ENCODE measurements around the gene GPC6. TPM values are rescaled to one million over a fixed set of nuclear protein-coding genes. Genes with fewer than 3 reads are reported as not detected.

The GPC6 gene
- polyA plus RNA-seq, 2 of the 4 experiments (the other 2 are of a cell fraction) = 8.0 to 14.4 TPM

GRCh38 chr13:94232161-94232950 lies 1005.7 kb downstream of the GPC6 start:
- DNase-seq (ENCODE audit: low read depth in 1 of 2, low spot score in 1 of 2) = no peak
- no peak overlapping the region for H3K4me3 ChIP-seq
- TF ChIP-seq TP53 (CRISPR knock-in tag; IDR thresholded peaks at IDR 0.05) (no peak), CHD2 (IDR thresholded peaks at IDR 0.05; ENCODE audit: low read length, partially characterized antibody) (no peak), NPAS2 (CRISPR knock-in tag; IDR thresholded peaks at IDR 0.05; ENCODE audit: borderline replicate concordance) (no peak), HOXB13 (CRISPR knock-in tag; IDR thresholded peaks at IDR 0.05; ENCODE audit: low read depth) (no peak), E2F6 (IDR thresholded peaks at IDR 0.05; ENCODE audit: borderline replicate concordance, low read depth) (no peak), HES2 (IDR thresholded peaks at IDR 0.05) (no peak), RNF2 (IDR thresholded peaks at IDR 0.05; ENCODE audit: borderline replicate concordance, low read depth) (no peak), EHF (CRISPR knock-in tag; IDR thresholded peaks at IDR 0.05) (no peak), CHD4 (IDR thresholded peaks at IDR 0.05; ENCODE audit: borderline replicate concordance) (no peak), JUN (IDR thresholded peaks at IDR 0.05) (no peak), KDM1A (IDR thresholded peaks at IDR 0.05; ENCODE audit: low read depth) (no peak), HOXB5 (CRISPR knock-in tag; IDR thresholded peaks at IDR 0.05) (no peak), HEYL (CRISPR knock-in tag; IDR thresholded peaks at IDR 0.05) (no peak), POLR2A (IDR thresholded peaks at IDR 0.05; ENCODE audit: low read length) (no peak), RFX5 (IDR thresholded peaks at IDR 0.05) (no peak), ZC3H11A (IDR thresholded peaks at IDR 0.05) (no peak), RCOR1 (IDR thresholded peaks at IDR 0.05; ENCODE audit: low read depth, low read length) (no peak), EHMT2 (IDR thresholded peaks at IDR 0.05; ENCODE audit: low read depth) (no peak), REST (IDR thresholded peaks at IDR 0.05) (no peak), MAFK (IDR thresholded peaks at IDR 0.05; ENCODE audit: partially characterized antibody) (no peak)
- 85% methylated on average over 9 of the region's 9 CpGs for WGBS (ENCODE audit: missing lambda C conversion rate)
- no peak overlapping the region; the same call in 2 of the 3 replicates for H3K4me2 ChIP-seq
- FAIRE-seq = no peak
- no peaks in the 10 kb centered on the region for H3K9me3 ChIP-seq
- POLR2A ChIA-PET = no interaction called here
- H3K4me1 ChIP-seq = peaks cover 16% of the 10 kb centered on the region
- CTCF ChIA-PET = no interaction called here
- H3K27ac ChIP-seq = peak overlapping the region in 1 of 2 experiments; percentile 42; a peak in 2 of 6 replicates
- no peak for ATAC-seq

- Histone ChIP-seq H3K4me3 (no peak overlapping the region), H3K4me1 (peaks cover 16% of the 10 kb centered on the region), H3K9me3 (no peaks in the 10 kb centered on the region), H3K4me2 (peak overlapping the region; percentile 66), H3K27ac (peak overlapping the region; percentile 42 to 46; a peak in 3 of 6 replicates)
- DNase-seq (ENCODE audit: low read depth in 1 of 2, low spot score in 1 of 2) (no peak), FAIRE-seq (no peak), ATAC-seq (no peak)
- WGBS (ENCODE audit: missing lambda C conversion rate) = 81% methylated on average over 2 of the region's 2 CpGs
- TF ChIP-seq MYC (IDR thresholded peaks at IDR 0.05; ENCODE audit: borderline replicate concordance, low read length) = no peak
- TF ChIP-seq CEBPB (IDR thresholded peaks at IDR 0.05) = no peak
- TF ChIP-seq RNF2 (IDR thresholded peaks at IDR 0.05; ENCODE audit: borderline replicate concordance, low read depth) = no peak
- ChIA-PET CTCF (no interaction called here), POLR2A (no interaction called here)
Observed at GRCh38 chr13:94232956-94233355, 1006.3 kb downstream of the GPC6 start.

Data from A549 (cell line).